Inferior parietal cortex (tissue), 1 donor: ENCODE data around the gene LCMT1.
"Not testable (repeated sequence)": the region's sequence is repeated elsewhere in the genome, so short reads cannot be mapped to it uniquely, and the experiment has no call there.

Experiments
- DNase-seq: peaks from one replicate; pipeline ENCODE4 v3.0.0-alpha.2; 2016; ENCODE audit errors: extremely low spot score

The LCMT1 gene

DNA sequence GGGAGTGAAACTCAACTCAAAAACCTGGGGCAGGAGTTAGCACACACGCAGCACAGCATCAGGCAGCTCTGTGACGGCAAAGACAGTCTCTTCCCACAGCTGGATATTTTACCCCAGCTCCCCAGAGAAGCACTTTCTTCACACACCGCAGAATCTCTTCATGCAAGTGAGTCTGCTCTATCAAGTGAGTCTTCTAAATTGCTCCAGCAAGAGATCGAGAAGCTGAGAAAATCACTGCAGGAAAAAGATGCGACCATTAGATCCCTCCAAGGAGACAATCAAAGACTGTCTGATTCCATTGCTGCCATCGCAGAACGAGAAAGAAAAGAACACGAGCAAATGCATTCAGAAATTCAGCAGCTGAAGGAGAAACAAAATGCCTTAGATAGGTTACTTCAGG, 16.9 kb upstream of the LCMT1 start:
- no peak for DNase-seq

DNA sequence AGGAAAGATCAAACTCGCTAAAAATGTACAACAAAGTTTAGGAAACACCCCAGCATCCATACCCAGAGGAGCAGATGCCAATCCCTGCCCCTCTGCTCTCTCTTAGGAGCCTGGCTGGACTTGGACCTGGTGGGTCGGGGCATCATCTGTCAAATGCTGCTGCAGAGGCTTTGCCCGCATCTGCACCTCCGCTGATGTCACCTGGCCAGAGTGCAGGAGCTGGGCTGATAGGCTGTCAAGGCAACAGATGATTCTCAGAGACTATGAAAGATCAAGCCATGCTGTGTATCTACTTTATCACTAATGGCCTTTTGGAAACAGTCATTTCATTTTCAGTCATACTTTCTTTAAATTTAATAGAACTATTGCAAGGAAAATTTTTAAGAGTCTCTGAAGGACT, 15.9 kb upstream of the LCMT1 start:
- no peak for DNase-seq

GRCh38 chr16:25097276-25097975, 14.1 kb upstream of the LCMT1 start:
- no peak for DNase-seq

DNA sequence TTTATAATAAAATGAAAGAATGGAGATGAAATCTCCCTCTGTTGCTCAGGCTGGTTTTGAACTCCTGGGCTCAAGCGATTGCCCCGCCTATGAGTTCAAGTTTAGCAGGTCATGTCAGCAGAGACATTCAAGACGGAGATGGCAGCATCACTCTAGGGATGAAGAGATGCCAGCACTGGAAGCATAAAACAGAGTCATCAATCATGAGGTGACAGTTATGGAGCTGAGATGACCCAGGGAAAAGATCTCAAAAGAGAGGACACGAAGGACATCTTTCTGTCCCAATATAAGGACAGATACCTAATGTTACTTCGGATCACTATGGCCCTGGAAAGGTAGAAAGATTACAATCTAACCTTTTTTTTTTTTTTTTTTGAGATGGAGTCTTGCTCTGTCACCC, 11.0 kb upstream of the LCMT1 start:
- DNase-seq, result no peak

DNA sequence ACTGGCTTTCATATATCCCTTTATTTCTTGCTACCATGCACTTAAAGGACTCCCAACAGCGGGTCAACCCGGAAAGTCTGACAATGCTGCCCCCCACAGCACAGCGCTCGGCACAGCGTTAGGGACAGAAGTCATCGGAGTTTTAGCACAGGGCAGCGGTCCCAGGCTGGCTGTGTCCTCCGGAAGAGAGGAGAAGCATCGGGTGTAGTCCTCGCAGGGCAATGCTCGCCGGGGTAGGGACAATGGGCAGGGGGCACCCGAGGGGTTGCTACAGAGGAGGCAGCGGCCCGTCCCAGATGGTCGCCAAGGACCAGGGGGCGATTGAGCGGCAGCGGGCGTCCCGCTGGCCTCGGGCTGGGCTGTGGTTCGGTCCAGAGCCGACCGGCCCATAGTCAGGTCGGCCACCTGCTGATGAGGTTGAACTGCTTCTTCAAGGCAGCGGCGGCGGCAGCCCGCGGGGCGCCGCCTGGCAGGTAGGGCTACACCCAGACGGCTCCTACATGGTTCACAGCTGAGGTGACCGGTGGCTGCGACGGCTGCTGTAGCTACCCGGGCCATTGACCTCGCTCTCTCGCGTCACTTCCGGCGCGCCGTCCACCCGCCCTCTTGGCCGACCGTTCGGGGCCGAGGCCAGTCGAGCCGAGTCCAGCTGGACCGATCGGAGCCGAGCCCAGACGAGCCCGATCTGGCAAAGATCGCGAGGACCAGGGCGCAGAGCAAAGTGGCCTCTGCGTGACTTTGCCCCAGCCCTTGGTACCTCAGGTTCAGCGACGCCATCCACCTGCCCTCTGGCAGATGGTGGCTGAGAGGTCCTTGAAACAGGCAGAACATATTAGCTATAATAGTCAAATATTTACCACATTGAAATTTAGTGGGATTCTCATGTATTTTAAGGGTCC, 4.7 kb upstream of the LCMT1 start:
- peak; percentile 91 for DNase-seq

- DNase-seq, result no peak
These were observed 4.1 kb upstream of the LCMT1 start for GRCh38 chr16:25107466-25107792.

DNA sequence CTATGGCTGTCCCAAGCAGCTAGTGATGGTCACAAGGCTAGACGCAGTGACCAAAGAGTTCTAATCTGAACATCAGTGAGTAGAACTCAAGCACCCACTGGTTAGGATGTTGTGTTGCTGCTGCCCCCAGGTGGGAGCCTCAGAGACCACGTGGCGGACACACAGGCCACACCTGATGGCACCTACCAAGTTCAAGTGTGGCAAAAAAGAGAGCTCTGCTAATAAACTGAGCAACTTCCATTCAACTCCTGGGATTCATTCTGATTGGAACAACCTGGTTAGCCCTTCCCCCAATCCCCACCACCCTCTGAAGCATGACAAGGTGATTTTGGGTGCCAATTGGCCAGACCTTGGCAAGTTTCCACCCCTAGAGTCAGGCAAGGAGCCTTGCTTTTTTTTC, 3.5 kb upstream of the LCMT1 start:
- DNase-seq, result no peak

DNA sequence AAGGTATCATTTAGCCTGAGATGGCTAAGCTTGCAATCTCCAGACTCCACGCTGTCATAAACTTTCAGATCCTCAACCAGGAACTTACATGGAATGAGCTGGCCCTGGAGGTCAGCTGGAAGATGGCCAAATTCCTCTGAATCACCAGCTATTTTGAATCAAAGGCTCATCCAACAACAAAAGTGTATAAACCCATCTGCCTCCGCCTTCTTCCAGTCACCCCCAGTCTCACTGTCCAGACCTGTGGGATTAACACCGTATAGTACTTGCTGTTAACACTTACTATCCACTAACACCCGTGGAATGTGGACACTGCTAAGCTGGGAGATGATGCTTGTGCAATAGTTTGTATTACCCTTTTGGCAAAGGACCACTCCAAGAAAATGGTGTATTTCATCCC, 1.9 kb upstream of the LCMT1 start:
- no peak for DNase-seq

DNA sequence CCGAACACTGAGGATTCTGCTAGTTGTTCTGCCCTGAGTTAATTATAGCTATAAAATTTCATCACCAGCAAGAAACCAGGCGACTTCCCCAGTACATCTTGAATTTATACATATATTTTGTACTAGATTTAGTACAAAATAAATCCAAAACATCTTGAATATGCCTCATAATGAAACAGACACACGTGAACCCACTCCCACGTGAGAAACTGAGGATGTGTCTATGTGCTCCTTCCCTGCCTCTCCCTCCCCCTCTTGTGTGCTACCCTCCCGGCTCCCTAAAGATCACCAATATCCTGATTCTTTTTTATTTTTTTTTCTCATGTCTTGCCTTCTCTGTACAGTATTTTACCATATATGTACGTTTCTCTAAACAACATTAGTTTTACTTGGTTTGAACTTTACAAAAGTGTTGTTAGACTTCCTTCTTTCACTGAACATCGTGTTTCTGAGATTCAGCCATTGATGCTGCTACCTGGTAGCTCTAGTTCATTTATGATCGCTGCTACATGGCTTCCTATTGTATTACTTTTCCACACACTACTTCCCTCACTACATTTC, 1.1 kb upstream of the LCMT1 start:
- no peak for DNase-seq

DNA sequence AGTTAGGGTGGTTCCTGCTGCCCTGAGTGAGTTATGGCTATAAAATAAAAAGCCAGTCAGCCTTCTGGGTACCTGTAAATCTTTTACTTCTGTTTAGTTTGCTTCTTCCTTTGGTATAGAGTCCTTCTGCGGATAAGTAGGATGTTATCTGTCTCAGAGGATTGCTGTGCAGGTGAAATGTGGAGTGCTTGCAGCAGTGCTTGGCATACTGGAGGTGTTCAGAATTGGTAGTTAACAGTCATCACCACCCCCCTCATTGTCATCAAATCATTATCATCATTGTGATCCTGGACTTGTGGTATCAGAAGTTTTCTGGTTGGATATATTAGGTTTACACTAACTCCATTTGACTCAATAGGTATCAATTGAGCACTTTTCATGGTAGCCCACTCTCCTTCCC, 2.6 kb downstream of the LCMT1 start:
- DNase-seq, result no peak

DNA sequence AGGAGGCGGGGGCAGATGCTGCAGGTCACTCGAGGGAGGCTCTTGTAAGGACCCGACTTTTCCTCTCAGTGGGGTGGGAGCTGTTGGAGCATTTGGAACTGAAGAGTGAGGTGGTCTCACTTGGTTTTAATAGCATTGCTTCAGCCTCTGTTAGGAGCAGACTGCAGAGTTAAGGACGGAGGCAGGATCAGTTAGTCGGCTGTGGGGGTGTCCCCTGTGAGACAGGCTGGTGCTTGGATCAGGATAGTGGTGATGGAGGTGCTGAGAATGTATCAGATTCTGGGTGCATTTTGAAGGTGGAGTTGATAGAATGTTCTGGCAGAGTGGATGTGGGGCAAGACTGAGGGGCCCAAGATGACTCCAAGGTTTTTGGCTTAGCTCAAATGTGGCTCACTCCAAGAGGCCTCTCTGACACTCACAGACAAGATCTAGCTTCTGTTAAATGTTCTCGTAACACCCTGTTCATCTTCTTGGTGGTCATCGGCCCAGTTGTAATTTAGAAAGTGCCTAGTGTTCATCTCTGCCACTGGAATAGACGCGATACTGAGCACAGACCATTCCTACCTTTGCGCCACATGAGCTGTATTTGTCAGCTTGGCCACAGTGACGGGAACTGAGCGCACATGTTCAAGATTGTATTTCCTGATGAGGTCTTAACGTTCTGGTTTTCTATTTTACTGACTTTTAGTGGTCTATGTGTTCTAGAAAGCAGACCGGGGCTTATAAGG, 7.5 kb downstream of the LCMT1 start:
- DNase-seq, result no peak

GRCh38 chr16:25121824-25122600, 10.5 kb downstream of the LCMT1 start:
- DNase-seq, result no peak

DNA sequence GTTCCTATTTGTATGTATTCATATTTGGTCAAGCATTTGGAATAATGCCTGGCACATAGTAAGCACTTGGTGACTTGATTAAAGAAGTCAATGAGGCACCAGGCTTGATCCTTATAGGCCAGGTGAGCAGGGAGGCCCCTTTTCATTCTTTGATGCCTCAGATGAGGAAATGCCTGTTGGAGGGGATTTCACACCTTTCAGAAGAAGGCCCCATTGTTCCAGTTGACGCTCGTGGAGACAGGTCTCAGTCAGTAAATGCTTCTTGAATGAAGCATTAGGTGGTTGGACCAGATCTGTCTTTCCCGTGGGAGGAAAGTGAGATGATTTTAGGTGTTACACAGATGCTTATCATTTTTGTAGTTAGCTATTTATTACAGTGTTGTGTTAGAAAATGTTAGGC, 13.0 kb downstream of the LCMT1 start:
- DNase-seq, result no peak

GRCh38 chr16:25126086-25126666, 14.6 kb downstream of the LCMT1 start:
- not testable (repeated sequence) for DNase-seq

DNA sequence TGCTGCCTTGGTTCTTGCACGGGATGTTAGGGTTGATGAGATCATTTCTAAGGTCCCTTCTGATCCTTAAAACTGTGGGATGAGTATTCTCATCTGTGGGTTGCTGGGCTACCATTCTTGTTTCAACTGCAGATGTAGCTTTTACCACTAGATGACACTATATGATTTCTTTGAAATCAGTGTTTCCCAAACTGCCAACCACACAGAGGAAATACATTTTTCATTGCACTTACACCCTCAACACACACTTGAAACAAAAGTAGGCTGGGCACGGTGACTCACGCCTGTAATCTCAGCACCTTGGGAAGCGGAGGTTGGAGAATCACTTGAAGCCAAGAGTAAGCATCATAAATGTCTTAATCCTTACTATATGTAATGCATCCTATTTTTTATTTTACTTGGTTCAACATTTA, 15.3 kb downstream of the LCMT1 start:
- DNase-seq, result peak; percentile 52

DNA sequence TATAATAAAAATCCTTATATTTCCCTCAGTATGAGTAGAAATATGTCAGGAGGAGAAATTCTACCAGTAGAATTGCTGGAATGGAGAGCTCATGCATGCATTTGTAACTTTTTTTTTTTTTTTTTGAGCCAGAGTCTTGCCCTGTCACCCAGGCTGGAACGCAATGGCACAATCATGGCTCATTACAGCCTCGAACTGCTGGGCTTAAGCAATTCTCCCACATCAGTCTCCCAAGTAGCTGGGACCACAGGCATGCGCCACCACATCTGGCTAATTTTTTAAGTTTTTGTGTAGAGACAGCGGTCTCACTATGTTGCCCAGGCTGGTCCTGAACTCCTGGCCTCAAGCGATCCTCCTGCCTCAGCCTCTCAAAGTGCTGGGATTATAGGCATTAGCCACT, 21.2 kb downstream of the LCMT1 start:
- DNase-seq, result not testable (repeated sequence)

DNA sequence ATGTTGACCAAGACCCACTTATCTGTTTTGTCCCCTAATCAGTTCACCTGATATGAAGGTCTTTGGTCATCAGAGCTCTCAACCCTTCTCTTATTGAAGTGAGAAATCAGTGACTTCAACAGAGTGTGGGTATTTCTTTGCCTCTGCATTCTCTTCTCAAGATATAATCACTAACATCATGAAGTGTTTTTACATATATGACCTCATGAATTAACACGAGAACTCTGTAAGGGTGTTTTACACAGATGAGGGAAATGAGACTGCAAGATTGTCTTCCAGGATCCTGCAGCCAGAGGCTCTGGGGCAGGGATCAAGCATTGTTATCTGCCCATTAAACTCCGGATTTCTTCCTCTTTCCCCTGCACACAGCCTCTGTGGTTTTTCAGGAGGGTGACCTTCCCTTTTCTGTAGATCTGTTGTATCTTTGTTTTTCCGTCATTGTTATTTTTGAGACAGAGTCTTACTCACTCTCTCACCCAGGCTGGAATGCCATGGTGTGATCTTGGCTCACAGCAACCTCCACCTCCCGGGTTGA, 22.7 kb downstream of the LCMT1 start:
- no peak for DNase-seq

GRCh38 chr16:25135254-25135878, 23.8 kb downstream of the LCMT1 start:
- no peak for DNase-seq

DNA sequence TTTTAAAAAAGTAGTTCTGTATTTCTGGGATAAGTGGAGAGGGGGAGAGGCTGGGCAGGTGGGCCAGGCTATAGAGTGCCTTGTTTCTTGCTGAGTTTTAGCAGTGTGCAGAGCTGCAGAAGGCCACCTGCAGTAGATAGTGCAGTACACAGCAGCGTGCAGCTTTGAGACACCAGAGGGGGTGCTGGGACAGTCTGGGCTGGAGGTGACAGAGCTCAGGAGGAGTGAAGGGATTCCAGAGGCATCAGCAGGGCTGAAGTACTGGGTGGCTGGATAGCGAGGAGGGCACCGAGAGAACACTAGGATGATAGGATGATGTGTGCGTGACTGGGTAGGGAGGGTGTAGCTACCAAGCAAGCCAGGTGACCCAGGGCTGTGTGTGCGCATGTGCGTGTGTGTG, 26.6 kb downstream of the LCMT1 start:
- DNase-seq, result no peak

DNA sequence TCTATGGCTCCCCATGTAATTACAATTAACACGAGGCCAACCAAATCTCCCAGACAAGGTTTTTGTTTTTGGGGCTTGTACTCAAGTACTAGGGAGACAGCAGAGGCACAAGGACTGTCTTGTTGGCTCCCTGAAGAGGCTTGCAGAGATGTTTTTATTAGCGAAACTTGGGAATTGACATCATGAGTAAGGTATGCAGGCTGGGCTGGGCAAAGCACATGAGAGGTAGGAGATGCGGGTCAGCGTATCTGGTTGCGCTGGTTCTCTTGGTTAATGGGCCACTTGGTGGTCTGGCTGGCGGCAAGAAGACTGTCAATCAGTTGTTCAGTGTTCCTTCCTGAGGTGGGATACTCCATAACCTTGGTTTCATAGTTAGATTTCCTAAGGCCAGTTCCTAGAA, 28.9 kb downstream of the LCMT1 start:
- DNase-seq, result no peak
